Stimulated activated CD4-positive, alpha-beta T cell treated with anti-CD3 and anti-CD28 coated beads, Interleukin-12 subunit alpha, Interleukin-12 subunit beta, amount 100 ng/mL, for 48 hours (primary cell): ENCODE measurements around the gene OR1L1.

Experiments
- DNase-seq, 3 donors: peaks; one replicate each; pipeline ENCODE4 v3.0.0-alpha.2; 2020; ENCODE audit warnings: low read depth in 2 of 3, low spot score in 1 of 3

OR1L1 gene, protein sequence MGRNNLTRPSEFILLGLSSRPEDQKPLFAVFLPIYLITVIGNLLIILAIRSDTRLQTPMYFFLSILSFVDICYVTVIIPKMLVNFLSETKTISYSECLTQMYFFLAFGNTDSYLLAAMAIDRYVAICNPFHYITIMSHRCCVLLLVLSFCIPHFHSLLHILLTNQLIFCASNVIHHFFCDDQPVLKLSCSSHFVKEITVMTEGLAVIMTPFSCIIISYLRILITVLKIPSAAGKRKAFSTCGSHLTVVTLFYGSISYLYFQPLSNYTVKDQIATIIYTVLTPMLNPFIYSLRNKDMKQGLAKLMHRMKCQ

DNA sequence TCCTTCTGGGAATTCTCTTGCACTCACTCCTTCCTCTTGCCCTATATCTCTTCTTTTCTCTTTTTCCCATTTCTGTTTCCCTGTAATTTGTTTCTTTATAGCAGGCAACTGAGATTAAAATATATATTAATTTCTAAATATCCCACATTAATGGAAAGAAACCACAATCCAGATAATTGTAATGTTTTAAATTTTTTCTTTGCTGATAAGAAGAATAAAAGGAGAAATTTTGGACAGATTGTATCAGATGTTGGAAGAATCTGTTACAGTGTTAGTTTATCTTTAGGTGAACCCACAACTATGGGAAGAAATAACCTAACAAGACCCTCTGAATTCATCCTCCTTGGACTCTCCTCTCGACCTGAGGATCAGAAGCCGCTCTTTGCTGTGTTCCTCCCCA, at the start of gene OR1L1:
Gene OR1L1 (plus strand): TSS at position 301 of the 400 bp plus-strand sequence. CDS start 0 bp downstream, at position 301.
- no peak for DNase-seq

DNA sequence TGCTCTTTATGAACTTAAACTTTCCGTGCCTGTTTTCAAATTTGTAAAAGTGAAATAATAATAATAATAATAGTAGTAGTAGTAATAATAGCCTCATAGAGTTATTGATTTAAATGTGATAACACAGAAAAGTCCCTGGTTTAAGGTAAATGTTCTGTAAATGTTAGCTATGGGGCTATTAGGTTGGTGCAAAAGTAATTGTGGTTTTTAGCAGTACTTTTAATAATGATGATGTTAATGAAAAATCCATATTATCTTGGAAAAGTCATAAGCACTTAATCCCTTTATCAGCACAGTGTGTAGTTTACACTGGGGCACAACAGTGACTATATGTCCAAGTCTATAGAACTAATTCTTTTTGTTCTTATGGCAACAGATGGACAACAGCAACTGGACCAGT, 47.2 kb upstream of the OR1L1 start, which contains the start of gene OR1Q1:
Gene OR1Q1 (plus strand): TSS at position 377 of the 400 bp plus-strand sequence. CDS start 0 bp downstream, at position 377.
- no peak for DNase-seq

DNA sequence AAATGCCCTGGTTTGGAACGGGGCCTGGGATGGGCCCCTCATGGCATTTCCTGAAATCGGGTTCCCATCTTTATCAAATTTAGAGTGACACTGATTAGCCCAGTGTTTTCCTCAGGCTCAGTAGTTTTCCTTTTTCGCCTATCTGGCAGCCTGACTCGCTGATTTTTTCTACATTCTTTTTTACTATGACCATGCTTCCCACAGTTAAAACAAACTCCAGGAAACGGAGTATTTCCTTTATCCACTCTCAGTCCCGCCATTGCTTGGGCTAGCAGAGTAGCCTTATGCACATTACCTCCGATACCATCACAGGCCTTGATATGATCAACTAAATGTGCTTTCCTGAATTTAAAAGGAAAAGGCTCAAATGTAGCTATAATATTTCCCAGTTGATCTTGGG, 41.5 kb upstream of the OR1L1 start:
- DNase-seq: no peak

DNA sequence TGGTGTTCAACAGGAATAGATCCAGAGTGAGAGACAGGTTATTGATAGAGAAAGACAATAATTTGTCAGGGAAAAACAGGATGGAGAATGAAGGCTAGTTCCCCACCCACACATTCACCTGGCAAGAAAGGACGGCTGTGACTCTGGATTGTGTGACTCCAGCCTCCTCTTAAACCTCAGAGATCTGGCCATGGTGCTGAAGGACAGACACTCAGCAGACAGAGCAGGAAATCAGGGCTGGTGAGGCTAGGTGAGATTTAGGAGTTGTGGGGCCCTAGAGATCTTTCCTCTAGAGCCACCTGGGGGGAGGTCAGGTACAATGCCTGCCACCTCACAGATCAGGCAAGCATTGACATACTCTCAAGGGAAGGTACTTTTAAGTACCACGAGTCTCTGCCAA, 19.3 kb upstream of the OR1L1 start:
- no peak for DNase-seq

DNA sequence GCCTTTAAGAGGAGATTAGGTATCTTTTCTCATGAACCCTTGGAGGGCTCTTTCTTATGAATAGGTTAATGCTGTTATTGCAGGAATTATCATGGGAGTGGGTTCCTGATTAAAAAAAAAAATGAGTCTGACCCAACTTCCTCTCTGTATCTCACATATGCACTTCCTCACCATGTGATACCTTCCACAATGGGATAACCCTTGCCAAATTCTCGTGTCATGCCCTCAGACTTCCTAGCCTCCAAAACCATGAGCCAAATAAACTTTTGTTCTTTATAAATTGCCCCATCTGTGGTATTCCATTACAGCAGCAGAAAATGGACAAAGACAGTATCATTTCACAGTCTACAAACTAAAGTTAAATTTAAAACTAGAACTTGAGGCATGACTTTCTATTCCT, 5.1 kb upstream of the OR1L1 start:
- DNase-seq: no peak

DNA sequence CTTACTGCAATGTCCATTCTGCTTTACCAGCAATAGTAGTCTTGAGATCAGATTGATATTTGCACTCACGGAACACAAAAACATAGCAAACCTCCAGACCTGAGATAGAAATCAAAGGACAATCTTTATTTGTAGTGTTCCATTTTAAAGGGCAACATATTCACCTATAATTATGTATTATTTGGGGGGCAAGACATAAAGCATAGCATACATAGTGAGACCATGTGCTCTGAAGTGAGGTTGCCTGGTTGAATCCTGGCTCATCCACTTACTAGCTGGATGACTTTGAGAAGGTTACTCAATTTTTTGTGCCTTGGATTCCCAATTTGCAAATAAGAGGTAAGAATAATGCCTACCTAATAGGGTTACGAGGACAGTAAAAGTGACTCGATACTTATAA, 4.0 kb upstream of the OR1L1 start, which contains the start of gene OR1B1:
Gene OR1B1 (minus strand): TSS at position 101 of the 400 bp plus-strand sequence.
- DNase-seq: no peak

DNA sequence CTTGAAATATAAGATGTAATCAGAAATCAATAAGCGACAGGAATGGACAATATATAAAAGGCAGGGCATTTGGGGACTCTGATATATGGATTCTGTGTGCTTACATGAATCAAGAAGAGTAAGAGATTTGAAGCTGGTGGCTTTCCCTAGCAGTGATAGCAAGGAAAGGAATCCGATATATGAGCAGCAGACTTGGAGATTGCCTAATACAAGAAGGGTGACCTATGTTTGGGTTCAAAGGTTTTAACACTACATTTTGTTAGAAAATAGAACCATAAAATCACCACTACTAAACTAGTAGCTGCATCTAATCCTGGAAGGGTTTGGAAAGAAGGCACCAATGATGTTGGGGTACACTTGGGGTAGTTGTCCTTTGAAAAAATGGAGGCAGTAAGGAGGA, 11.0 kb downstream of the OR1L1 start:
- no peak for DNase-seq

DNA sequence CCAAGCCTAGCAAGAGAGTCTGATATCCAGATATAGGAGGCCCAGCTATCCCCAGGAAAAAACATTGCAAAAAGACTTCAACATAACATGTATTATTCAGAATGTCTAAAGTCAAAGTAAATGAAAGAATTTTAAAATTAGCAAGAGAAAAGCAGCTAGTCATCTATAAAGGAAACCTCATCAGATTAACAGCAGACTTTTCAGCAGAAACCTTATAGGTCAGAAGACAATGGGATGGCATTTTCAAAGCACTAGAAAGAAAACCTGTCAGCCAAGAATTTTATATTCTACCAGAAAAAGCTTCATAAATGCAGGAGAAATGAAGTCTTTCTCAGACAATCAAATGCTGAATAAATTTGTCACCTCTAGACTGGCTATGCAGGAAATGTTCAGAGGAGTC, 23.3 kb downstream of the OR1L1 start:
- DNase-seq: no peak

DNA sequence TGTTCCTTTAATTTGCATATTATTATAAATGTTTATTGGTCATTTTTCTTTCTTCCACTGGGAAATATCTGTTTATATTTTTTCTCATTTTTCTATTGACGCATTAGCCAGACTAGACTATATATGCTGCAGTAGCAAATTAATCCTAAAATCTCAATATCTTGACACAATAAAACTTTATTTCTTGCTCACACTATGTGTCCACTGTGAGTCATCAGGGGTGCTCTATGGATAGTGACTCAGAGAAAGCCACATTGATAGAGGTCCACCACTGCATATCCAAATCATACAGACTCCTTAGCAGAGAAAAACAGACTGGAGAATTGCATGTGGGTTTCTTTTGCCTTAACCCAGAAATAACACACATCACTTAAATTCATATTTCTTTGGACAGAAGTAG, 34.2 kb downstream of the OR1L1 start:
- DNase-seq: no peak
